UCSD-AML1 (cell line): Measurements from ENCODE around the gene ERICH6B.

Experiments
- DNase-seq: peaks from one replicate; lab custom pipeline; 2025; ENCODE audit not compliant: unreplicated experiment; lab: John Stamatoyannopoulos, UW

Gene ERICH6B

DNA sequence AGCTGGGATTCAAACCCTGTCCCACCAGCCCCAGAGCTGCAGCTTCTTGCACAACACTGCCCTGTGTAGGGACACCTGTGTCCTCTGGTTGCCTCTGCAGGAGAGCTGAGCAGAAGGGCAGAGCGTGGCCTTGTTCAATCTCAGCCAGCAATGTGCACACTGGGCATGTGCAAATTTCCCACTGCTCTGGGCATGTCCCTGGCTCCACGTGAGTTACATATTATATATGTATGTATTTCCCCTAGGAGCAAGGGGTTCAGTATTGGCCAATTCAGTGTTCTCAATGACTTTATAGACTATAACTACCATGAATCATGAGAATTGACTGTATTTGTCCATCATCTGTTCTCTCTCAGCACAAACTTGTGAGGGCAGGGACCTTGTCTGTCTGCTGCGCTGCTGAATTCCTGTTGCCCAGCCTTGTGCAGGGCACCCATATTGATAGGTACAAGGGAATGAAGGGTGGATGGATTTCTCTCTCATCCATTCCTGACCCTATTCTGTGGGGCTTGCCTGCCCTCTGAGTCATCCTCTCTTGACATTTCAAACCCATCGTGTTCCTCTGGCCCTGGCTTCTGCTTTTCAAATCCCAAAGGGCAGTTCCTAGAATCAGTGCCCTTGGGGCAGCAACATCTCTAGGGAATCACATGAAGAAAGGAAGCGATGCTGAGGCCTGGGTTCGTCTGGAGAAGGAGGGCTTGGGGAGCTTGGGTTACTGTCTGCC lies 69.7 kb downstream of the ERICH6B start:
- DNase-seq = no peak

DNA sequence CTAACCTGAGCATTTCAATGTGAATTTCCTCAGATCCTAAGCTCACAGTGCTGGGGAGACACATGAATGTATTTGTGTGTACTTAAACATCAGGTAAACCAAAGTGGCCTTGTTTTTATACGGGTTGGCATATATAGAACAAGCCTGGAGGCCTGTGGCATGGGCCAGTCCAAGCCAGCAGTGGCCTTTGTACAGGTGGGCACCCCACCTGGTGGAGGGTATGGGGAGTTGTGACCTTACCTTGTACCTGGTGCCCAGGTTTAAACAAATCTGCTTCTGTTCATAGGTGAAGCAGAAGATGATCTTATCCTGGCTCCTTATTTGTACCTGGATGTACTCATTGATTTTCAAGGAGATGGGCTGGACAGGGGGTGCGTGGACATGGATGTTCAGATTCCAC lies 71.0 kb downstream of the ERICH6B start:
- DNase-seq = no peak

DNA sequence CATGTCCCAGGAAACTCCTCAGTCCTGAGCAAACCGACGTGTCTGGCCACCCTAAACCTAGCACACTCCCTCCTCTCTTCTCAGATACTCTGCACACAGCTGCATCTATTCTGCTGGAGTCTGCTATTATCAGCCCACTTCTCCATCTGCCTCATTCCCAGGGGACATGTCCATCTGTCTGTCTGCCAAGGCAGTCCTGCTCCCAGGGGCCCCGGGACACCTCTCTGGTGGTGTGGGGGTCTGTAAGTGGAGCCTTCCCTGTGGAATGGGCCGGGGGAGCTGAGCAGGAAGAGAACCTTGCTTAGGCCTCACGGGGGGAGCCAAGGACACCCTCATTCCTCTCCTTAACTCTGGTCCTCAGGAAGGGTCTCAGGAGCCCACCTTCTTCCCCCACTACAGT lies 72.7 kb downstream of the ERICH6B start:
- DNase-seq = no peak

- no peak for DNase-seq
Measured at GRCh38 chr13:45542391-45542790, 73.1 kb downstream of the ERICH6B start.

DNA sequence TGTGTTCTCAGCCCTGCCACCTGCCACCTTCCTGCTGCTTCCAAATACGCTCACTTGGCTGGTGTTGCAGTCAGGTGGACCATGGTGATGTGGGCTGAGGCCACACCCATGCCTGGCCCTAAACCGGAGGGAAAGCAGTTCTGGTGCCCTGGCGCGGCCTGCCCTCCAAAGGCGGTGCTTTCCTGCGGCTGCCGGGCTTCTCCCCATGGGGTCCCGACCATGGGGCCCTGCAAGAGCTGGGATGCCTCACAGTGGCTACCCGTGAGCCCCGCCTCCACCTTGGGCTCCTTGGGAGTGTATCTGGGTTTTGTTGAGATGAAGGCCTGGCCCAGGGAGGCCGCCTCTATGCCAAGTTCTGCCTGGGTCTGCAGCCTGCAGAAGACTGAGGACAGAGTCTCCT lies 73.7 kb downstream of the ERICH6B start:
- DNase-seq = no peak

GRCh38 chr13:45540864-45541263 lies 74.7 kb downstream of the ERICH6B start:
- no peak for DNase-seq

- DNase-seq = no peak
Measured at GRCh38 chr13:45540195-45540594, 75.3 kb downstream of the ERICH6B start.

DNA sequence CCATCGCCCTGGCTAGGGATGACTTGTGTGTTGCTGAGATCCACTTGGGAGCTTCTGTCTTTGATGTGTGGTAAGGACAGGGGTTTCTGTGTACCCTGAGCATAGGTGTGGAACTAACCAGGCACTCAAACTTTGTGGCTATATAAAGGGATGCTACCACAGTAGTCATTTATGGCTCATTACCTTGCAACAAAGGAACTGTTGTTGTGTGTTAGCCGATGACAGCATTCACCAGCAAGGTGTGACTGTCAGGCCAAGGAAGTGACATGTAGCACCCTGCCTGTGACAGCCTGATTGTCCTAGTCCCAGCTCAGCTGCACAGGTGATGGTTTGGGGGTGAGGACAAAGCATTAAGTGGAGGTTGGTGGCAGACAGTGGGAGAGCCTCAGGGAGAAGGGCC lies 77.2 kb downstream of the ERICH6B start:
- no peak for DNase-seq

- no peak for DNase-seq
Measured at GRCh38 chr13:45537516-45537915, 78.0 kb downstream of the ERICH6B start.

GRCh38 chr13:45536224-45536623 lies 79.3 kb downstream of the ERICH6B start:
- no peak for DNase-seq

GRCh38 chr13:45534604-45535003 lies 80.9 kb downstream of the ERICH6B start:
- DNase-seq = no peak

GRCh38 chr13:45529758-45530157 lies 85.8 kb downstream of the ERICH6B start:
- DNase-seq = no peak

DNA sequence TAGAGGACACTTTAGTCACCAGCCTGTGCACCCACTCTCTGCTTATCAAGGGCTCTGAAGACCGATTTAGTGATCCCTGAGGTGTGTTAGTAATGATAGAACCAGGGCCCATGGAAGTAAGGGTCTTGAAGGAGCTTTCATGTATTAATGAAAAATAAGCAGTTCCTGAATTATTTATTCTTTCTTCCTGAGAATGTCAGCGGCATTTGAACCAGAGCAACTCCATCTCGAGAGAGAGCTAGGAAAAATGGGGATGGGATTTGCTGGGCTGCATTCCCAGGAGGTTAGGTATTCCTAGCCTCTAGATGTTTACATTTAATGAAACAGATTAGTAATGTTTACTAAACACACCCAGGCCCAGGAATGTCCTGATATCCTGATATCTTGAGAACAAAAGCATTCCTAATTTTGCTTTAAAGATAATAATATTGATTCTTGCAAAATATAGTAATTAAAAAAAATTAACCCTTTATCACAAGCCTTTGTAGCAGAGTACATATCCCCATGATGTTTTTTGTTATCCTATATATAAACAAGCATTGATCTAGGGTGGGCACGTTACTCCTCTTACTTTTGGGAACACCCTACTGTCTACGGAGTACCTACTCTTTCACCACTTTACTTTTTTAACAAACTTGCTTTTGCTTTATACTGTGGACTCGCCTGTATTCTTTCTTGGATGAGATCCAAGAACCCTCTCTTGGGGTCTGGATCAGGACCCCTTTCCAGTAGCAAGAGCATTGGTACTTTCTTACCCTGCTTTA lies 87.7 kb downstream of the ERICH6B start:
- no peak for DNase-seq

- no peak for DNase-seq
Measured at GRCh38 chr13:45522571-45522970, 93.0 kb downstream of the ERICH6B start.

DNA sequence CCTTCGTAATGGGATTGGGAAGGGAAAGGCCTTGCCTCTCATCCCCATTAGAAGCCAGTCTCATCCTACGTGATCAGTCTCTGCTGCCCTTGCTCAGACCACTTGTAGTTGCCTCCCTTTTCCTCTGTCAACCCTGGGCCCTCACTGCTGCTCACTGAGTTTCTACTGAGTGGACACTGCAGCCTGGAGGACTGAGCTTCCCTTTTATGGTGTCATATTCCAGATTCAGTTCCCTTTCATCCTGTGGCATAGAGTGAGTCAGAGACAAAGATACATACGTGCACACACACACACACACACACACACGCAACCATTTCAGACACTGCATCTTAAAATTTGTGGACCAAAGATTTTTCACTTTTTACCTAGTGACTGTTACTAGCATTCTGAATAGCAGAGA lies 94.2 kb downstream of the ERICH6B start:
- no peak for DNase-seq

- no peak for DNase-seq
Measured at GRCh38 chr13:45519493-45519892, 96.0 kb downstream of the ERICH6B start.

- no peak for DNase-seq
Measured at GRCh38 chr13:45518525-45519245, 96.9 kb downstream of the ERICH6B start.

DNA sequence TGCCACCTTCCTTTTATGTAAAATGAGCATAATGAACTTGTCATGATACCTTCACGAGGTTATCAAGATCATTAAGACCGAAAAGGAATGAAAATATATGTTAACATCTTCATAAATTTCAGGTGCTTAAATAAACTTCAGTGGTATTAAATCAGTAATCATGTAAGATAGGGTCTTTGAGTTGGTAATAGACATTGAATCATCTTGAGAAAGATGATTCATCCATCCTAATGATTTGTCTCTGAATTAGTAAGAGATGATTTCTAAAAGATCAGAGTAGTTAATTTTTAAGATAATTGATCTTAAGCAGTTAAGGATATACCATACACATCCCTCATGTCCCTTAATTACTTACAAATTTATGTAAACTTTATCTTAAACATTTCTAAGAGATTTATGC lies 98.8 kb downstream of the ERICH6B start:
- no peak for DNase-seq

DNA sequence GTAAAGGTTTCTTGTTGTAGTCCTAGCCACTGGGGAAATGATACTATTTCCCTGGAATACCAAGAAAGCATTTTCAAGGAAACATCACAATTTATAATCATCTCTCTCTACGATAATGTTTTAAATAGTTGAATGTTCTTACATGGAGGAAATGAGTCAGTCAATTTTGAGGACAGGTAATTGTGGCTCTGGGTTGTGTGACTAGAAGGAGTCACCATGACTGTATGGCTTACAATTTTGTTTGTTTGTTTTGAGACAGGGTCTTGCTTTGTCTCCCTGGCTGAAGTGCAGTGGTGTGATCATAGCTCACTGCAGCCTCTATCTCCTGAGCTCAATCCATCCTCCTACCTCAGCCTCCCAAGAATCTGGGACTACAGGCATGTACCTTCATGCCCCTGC lies 103.4 kb downstream of the ERICH6B start:
- no peak for DNase-seq

DNA sequence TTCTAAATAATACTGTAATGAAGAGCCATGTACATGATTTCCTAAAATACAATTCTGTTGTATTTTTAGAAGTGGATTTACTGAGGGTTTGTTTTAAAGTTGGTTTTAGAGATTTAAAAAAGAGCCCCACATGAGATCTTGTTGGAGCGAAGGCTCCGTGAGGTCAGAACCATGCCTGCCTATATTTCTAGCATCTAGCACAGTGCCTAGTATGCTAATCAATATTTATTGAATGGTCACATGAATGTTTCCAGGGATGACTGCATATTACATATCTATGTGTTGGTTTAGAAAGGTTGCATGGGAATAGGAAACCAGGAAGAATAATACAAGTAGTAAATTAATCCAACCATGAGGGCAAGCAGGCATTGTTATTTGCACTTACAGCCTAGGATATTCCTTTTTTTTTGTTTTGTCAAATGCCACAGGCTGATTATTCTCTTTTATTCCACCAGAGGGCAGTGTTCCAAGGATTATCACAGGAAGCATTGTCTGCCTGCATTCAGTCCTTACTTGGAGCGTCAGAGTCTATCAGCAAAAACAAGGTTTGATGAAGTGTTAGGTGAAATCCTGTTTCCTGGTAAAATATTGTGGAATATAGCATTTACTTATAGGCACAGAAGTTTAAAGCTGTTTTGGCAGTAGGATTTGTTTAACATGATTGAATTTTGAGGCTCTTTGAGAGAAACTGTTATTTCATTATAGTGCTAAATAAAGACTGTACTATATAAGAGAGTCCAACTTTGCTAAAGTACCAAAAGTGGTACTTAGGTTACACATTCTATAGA lies 104.0 kb downstream of the ERICH6B start:
- no peak for DNase-seq

DNA sequence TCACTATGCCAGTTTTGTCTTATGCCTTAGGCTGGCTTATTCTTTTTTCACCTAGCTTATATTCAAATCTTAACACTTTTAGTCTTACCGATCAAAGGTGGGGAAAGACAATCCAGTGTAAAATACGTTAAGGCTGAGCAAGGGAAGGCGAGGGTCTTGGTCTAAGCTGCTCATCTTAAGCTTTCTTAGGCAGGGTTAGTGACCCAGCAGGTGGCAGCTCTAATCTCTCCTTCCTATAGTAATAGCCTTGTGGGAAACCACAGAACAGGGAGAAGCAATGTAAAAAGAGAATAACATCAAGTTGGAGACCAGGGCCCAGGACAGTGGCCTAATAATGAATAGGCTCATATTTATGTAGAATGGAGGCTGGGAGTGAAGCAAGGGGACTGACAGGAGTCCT lies 104.9 kb downstream of the ERICH6B start:
- no peak for DNase-seq
